H9 (cell line): ENCODE results near the gene GRID2. TPM values are rescaled to one million over a fixed set of nuclear protein-coding genes. Genes with fewer than 3 reads are reported as not detected.

Experiments used
- DNase-seq: peaks from one replicate; pipeline ENCODE4 v3.0.0-alpha.2; 2017
- H2AFZ ChIP-seq: one replicate; pipeline ENCODE4 v1.6.1; 2013; ENCODE audit warnings: mild to moderate bottlenecking, low read length, control low read depth, moderate library complexity
- H2AK5ac ChIP-seq: 2 replicates; pipeline ENCODE4 v1.6.1; 2013; ENCODE audit warnings: low read length, control low read depth, mixed read lengths; ENCODE audit not compliant: insufficient read length
- H2BK120ac ChIP-seq: one replicate; pipeline ENCODE4 v1.6.1; 2013; ENCODE audit warnings: low read depth, mild to moderate bottlenecking, low read length, control low read depth, inconsistent platforms; ENCODE audit not compliant: poor library complexity, severe bottlenecking
- H2BK12ac ChIP-seq: 2 replicates; pipeline ENCODE4 v1.6.1; 2013; ENCODE audit warnings: low read length, control low read depth, mixed read lengths, low read depth; ENCODE audit not compliant: insufficient read length
- H2BK15ac ChIP-seq: 2 replicates; pipeline ENCODE4 v1.6.1; 2013; ENCODE audit warnings: low read depth, low read length, control low read depth
- H2BK20ac ChIP-seq: one replicate; pipeline ENCODE4 v1.6.1; 2013; ENCODE audit warnings: low read depth, mild to moderate bottlenecking, low read length, control low read depth, inconsistent platforms; ENCODE audit not compliant: poor library complexity, severe bottlenecking
- H2BK5ac ChIP-seq: 2 replicates; pipeline ENCODE4 v1.6.1; 2013; ENCODE audit warnings: low read length, control low read depth, mixed read lengths; ENCODE audit not compliant: insufficient read length
- H3K14ac ChIP-seq: 2 replicates; pipeline ENCODE4 v1.6.1; 2013; ENCODE audit warnings: low read length, control low read depth; ENCODE audit not compliant: insufficient read depth
- H3K18ac ChIP-seq: 2 replicates; pipeline ENCODE4 v1.6.1; 2013; ENCODE audit warnings: low read depth, mild to moderate bottlenecking, mixed read lengths, low read length, control low read depth; ENCODE audit not compliant: insufficient read length
- H3K23ac ChIP-seq: 2 replicates; pipeline ENCODE4 v1.6.1; 2013; ENCODE audit warnings: low read length, control low read depth, mixed read lengths, low read depth; ENCODE audit not compliant: insufficient read length
- H3K23me2 ChIP-seq: 2 replicates; pipeline ENCODE4 v1.6.1; 2013; ENCODE audit warnings: low read depth, mild to moderate bottlenecking, mixed read lengths, low read length, control low read depth; ENCODE audit not compliant: insufficient read length, poor library complexity, severe bottlenecking
- H3K27ac ChIP-seq: 2 replicates; pipeline ENCODE4 v1.5.1; 2013; ENCODE audit warnings: low read length, control low read depth, mixed read lengths, low read depth; ENCODE audit not compliant: insufficient read length
- H3K27me3 ChIP-seq: 2 replicates; pipeline ENCODE4 v1.6.1; 2013; ENCODE audit warnings: low read length, control low read depth, inconsistent platforms; ENCODE audit not compliant: insufficient read depth
- H3K4ac ChIP-seq: 2 replicates; pipeline ENCODE4 v1.6.1; 2013; ENCODE audit warnings: low read depth, mild to moderate bottlenecking, control low read depth, inconsistent platforms, low read length, moderate library complexity
- H3K4me1 ChIP-seq: 2 replicates; pipeline ENCODE4 v1.6.1; 2013; ENCODE audit warnings: low read length, control low read depth, inconsistent platforms; ENCODE audit not compliant: insufficient read depth
- H3K4me2 ChIP-seq: 2 replicates; pipeline ENCODE4 v1.6.1; 2013; ENCODE audit warnings: low read length, control low read depth, mixed read lengths; ENCODE audit not compliant: insufficient read length, insufficient read depth
- H3K56ac ChIP-seq: 2 replicates; pipeline ENCODE4 v1.6.1; 2013; ENCODE audit warnings: low read depth, mild to moderate bottlenecking, mixed read lengths, low read length, control low read depth; ENCODE audit not compliant: insufficient read length
- H3K79me1 ChIP-seq: 2 replicates; pipeline ENCODE4 v1.6.1; 2013; ENCODE audit warnings: low read depth, mild to moderate bottlenecking, moderate library complexity, low read length, control low read depth, inconsistent platforms; ENCODE audit not compliant: insufficient read depth, poor library complexity, severe bottlenecking
- H3K79me2 ChIP-seq: 2 replicates; pipeline ENCODE4 v1.6.1; 2013; ENCODE audit warnings: low read length, control low read depth, inconsistent platforms; ENCODE audit not compliant: insufficient read depth
- H3K9ac ChIP-seq: 2 replicates; pipeline ENCODE4 v1.6.1; 2013; ENCODE audit warnings: low read length, control low read depth, mixed read lengths; ENCODE audit not compliant: insufficient read length; ENCODE audit errors: extremely low read depth
- H3K9me3 ChIP-seq: one replicate; pipeline ENCODE4 v1.6.1; 2013; ENCODE audit warnings: low read depth, low read length, inconsistent platforms; ENCODE audit not compliant: control insufficient read depth
- H3T11ph ChIP-seq: one replicate; pipeline ENCODE4 v1.6.1; 2013; ENCODE audit warnings: mild to moderate bottlenecking, low read length, control low read depth, inconsistent platforms
- H4K20me1 ChIP-seq: one replicate; pipeline ENCODE4 v1.6.1; 2013; ENCODE audit not compliant: control insufficient read depth, insufficient read length, insufficient read depth
- H4K5ac ChIP-seq: 2 replicates; pipeline ENCODE4 v1.6.1; 2013; ENCODE audit warnings: low read depth, mild to moderate bottlenecking, mixed read lengths, low read length, control low read depth; ENCODE audit not compliant: insufficient read length
- H4K8ac ChIP-seq: replicated peaks from 2 replicates; pipeline ENCODE4 v1.6.1; 2013; ENCODE audit warnings: low read length, control low read depth, mixed read lengths, low read depth; ENCODE audit not compliant: insufficient read length
- H4K91ac ChIP-seq: 2 replicates; pipeline ENCODE4 v1.6.1; 2013; ENCODE audit warnings: low read depth, mild to moderate bottlenecking, moderate library complexity, mixed read lengths, low read length, control low read depth; ENCODE audit not compliant: insufficient read length
- H3K27ac Mint-ChIP-seq, 3 experiments: 2 replicates in 2 of 3; 3 replicates in 1 of 3; pipeline ENCODE4 v1.8.0; 2020 to 2021; ENCODE audit warnings: mixed read lengths in 3 of 3, mild to moderate bottlenecking in 1 of 3, moderate library complexity in 1 of 3
- H3K27me3 Mint-ChIP-seq: 2 replicates; pipeline ENCODE4 v1.8.0; 2021; ENCODE audit warnings: low read depth, mild to moderate bottlenecking, moderate library complexity, mixed read lengths
- H3K36me3 Mint-ChIP-seq, 3 experiments: 2 replicates in 2 of 3; 3 replicates in 1 of 3; pipeline ENCODE4 v1.8.0; 2020 to 2021; ENCODE audit warnings: low read depth in 3 of 3, mixed read lengths in 3 of 3; ENCODE audit not compliant: insufficient read depth in 1 of 3
- H3K4me1 Mint-ChIP-seq, 2 experiments: 2 replicates each; pipeline ENCODE4 v1.8.0; 2020; ENCODE audit warnings: mixed read lengths in 2 of 2
- H3K4me3 Mint-ChIP-seq, 2 experiments: 2 replicates in 1 of 2; 3 replicates in 1 of 2; pipeline ENCODE4 v1.8.0; 2020 to 2021; ENCODE audit warnings: mild to moderate bottlenecking in 2 of 2, mixed read lengths in 2 of 2, moderate library complexity in 1 of 2
- H3K9me3 Mint-ChIP-seq, 2 experiments: 2 replicates in 1 of 2; 3 replicates in 1 of 2; pipeline ENCODE4 v1.8.0; 2020; ENCODE audit warnings: mild to moderate bottlenecking in 2 of 2, mixed read lengths in 2 of 2, moderate library complexity in 1 of 2
- CTCF ChIP-seq: fragments of 200-600 bp; sonication (generic); conservative IDR thresholded peaks from 3 replicates; pipeline ENCODE4 v1.8.0; 2021; ENCODE audit warnings: antibody characterized with exemption, mild to moderate bottlenecking
- WGBS: extraction: QIAGEN DNeasy Blood & Tissue Kit; methylation state at CpG from one replicate; pipeline ENCODE4 v1.1.7; 2013; ENCODE audit warnings: missing lambda C conversion rate, low lambda C conversion rate, mixed read lengths; ENCODE audit not compliant: insufficient read length; ENCODE audit errors: extremely low coverage; 5-methylcytosine and 5-hydroxymethylcytosine counted together
- total RNA-seq: library from RNA; stranded (reverse); gene quantifications from 2 replicates; pipeline ENCODE4 v1.2.1, GENCODE V29; 2021

The GRID2 gene
- total RNA-seq, 1 experiment from 2014 or later: 21.8 TPM

DNA sequence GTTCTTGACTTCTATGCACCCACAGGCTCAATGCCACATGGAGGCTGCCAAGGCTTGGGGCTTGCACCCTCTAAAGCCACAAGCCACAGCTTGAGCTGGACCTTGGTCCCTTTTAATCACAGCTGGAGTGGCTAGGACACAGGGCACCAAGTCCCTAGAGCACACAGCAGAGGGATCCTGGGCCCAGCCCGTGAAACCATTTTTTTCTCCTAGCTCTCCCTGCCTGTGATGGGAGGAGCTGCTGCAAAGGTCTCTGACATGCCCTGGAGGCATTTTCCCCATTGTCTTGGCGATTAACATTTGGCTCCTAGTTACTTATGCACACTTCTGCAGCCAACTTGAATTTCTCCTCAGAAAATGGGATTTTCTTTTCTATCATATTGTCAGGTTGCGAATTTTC, 410.9 kb downstream of the GRID2 start:
- Histone ChIP-seq H4K91ac (no peak overlapping the region), H3K18ac (no peak overlapping the region), H3K4ac (no peak overlapping the region), H3K27me3 (no peaks in the 10 kb centered on the region), H2AFZ (no peak overlapping the region), H3K79me2 (no peaks in the 10 kb centered on the region), H4K20me1 (no peaks in the 10 kb centered on the region), H3K23ac (no peak overlapping the region), H2BK5ac (no peak overlapping the region), H2BK12ac (no peak overlapping the region), H3T11ph (no peak overlapping the region), H3K23me2 (no peaks in the 10 kb centered on the region), H3K56ac (no peak overlapping the region), H2AK5ac (no peak overlapping the region), H3K9ac (no peak overlapping the region), H3K79me1 (no peaks in the 10 kb centered on the region), H2BK20ac (no peak overlapping the region), H3K4me2 (no peak overlapping the region), H2BK120ac (no peak overlapping the region), H2BK15ac (no peak overlapping the region), H3K9me3 (no peaks in the 10 kb centered on the region), H3K27ac (no peak overlapping the region), H3K4me1 (no peaks in the 10 kb centered on the region; the same call in 1 of the 2 replicates), H4K8ac (no peak overlapping the region), H3K14ac (no peak overlapping the region), H4K5ac (no peak overlapping the region)
- DNase-seq: peak; percentile 46
- H3K9me3 Mint-ChIP-seq: peaks cover 8 to 12% of the 10 kb centered on the region in 2 experiments; a peak in 4 of 5 replicates
- H3K4me3 Mint-ChIP-seq: no peak overlapping the region
- no peaks in the 10 kb centered on the region for H3K27me3 Mint-ChIP-seq
- peaks cover 17 to 21% (median 18%) of the 10 kb centered on the region in 3 experiments for H3K36me3 Mint-ChIP-seq
- no CpG with 5 or more reads among the region's 3 CpGs for WGBS
- no peak for TF ChIP-seq CTCF
- peaks cover 2 to 12% of the 10 kb centered on the region in 2 experiments; a peak in 3 of 4 replicates for H3K4me1 Mint-ChIP-seq
- H3K27ac Mint-ChIP-seq: no peak overlapping the region; a peak in 1 of 7 replicates
